Left cardiac atrium (tissue), 4 donors: ENCODE measurements around the gene SPOPL. TPM values are rescaled to one million over a fixed set of nuclear protein-coding genes. Genes with fewer than 3 reads are reported as not detected.
"Not testable (repeated sequence)": the region's sequence is repeated elsewhere in the genome, so short reads cannot be mapped to it uniquely, and the experiment has no call there.

Source experiments
- ATAC-seq, 2 donors: fragments of 200-7000 bp; cut with Tn5 transposase; one replicate each; pipeline ENCODE4 v1.9.1; 2020; ENCODE audit warnings: mild to moderate bottlenecking in 2 of 2, moderate library complexity in 2 of 2
- DNase-seq: peaks from one replicate; pipeline ENCODE4 v3.0.0-alpha.2; 2020
- intact Hi-C, 2 donors: fragments of 100-400 bp; cut with DNase I; formaldehyde crosslinking; loops; one replicate each; pipeline versions ENCODE4 v1.14.1 to v1.15.1; 2022 to 2023
- total RNA-seq, 2 donors: library from RNA; stranded (reverse); fragmentation: NEBNext Ultra II Directional; extraction: Animal tissue kit (Norgen Biotek cat#: 25700); gene quantifications; one replicate each; pipeline ENCODE4 v1.2.1, GENCODE V29; 2021
- donor health status: DM: no; HTN: yes; CAD: no.
- donor health status: DM: no; HTN: yes; CAD: no; lungs with severe emphysema.
- donor health status: DM: yes; HTN: yes; CAD: no.
- donor health status: Dilated cardiomyopathy.

Gene SPOPL
- total RNA-seq, 2 donors from 2014 or later: 14.8 to 17.3 TPM

DNA sequence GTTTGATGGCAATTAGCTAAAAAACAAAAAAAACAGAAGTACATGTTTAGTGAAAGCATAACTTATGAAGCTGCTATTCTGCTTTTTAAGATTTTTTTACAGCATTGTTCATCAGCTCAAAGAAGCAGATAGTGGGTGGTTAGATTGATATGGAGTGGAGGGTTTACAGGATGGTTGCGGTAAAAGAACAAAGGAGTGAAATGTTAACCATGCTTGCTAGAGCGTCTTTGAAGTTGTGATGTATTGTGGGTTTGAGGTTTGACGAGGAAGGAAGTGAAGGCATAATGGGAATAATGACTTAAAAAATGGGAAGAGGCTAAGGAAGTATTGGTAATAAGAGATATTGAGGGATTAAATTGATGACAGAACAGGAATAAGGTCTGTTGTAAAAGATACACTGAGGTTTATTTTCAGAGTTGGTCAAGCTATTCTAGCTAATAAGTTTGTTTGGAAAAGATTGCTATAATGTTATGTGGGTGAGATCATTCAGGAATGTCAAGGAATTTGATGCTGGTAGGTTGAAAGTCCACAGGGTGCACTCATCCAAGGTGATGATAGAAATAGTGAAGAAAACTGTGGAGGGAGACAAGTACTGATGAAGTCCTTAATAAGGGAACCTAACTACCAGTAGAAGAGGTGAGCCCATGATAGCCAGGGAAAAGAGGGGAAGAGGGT is 14.6 kb downstream of the SPOPL start:
- intact Hi-C loops: no loop called here
- ATAC-seq (peak in 1 of 2 donors; percentile 79), DNase-seq (no peak)

GRCh38 chr2:138518860-138519259 is 17.3 kb downstream of the SPOPL start:
- DNase-seq: no peak
- intact Hi-C loops: no loop called here
- ATAC-seq: no peak

DNA sequence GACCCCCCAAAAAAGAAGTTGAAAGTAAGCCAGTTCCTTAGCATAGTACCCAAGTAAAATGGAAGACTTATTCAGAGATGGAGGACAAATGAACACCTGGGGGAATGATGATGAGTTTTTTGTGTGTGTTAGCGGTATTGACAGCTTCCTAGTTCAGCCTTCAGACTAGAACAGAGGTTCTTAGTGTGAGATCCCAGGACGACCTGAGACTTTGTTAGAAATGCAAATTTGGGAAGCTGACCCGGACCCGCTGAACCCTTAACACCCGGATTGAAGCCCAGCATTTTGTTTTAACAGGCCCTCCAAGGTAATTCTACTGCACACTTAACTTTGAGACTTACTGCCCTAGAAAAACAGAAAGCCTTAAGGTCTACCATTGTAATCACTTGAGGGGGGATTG is 20.3 kb downstream of the SPOPL start:
- intact Hi-C loops: no loop called here
- no peak for DNase-seq
- ATAC-seq: no peak

GRCh38 chr2:138522556-138522955 is 21.0 kb downstream of the SPOPL start:
- ATAC-seq (no peak), DNase-seq (no peak)
- intact Hi-C loops: no loop called here

- ATAC-seq, DNase-seq, intact Hi-C loops: not testable (repeated sequence)
Measured at GRCh38 chr2:138523018-138523672, 21.6 kb downstream of the SPOPL start.

DNA sequence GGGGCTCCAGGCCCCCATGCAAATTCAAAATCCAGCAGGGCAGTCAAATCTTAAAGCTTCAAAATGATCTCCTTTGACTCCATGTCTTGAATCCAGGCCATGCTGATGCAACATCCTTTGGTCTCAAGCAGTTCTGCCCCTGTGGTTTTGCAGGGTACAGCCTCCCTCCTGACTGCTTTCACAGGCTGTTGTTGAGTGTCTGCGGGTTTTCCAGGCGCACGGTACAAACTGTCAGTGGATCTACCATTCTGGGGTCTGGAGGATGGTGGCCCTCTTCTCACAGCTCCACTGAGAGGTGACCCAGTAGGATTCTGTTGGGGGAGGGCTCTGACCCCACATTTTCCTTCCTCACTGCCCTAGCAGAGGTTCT is 22.1 kb downstream of the SPOPL start:
- ATAC-seq, intact Hi-C loops, DNase-seq: not testable (repeated sequence)

DNA sequence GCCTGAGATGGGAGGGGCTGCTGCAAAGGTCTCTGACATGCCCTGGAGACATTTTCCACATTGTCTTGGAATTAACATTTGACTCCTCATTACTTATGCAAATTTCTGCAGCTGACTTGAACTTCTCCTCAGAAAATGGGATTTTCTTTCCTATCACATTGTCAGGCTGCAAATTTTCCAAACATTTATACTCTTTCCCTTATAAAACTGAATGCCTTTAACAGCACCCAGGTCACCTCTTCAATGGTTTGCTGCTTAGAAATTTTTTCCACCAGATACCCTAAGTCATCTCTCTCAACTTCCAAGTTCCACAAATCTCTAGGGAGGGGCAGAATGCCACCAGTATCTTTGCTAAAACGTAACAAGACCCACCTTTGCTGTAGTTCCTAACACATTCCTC is 22.8 kb downstream of the SPOPL start:
- ATAC-seq, DNase-seq, intact Hi-C loops: not testable (repeated sequence)

- no peak for DNase-seq
- intact Hi-C loops: no loop called here
- ATAC-seq: peak in 1 of 2 donors; percentile 30
Measured at GRCh38 chr2:138531913-138532312, 30.3 kb downstream of the SPOPL start.

DNA sequence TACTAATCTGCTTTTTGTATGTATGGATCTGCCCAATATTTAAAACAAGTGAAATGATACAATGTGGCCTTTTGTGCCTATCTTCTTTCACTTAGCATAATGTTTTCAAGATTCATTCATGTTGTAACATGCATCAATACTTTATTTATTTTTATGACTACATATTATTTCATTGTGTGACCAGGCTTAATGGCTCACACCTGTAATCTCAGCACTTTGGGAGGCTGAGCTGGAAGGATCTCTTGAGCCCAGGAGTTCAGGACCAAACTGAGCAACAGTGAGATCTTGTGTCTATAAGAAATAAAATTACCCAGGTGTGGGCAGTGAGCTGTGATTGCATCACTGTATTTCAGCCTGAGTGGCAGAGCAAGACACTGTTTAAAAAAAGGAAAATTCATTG is 33.2 kb downstream of the SPOPL start:
- no peak for ATAC-seq
- intact Hi-C loops: no loop called here
- DNase-seq: no peak

- DNase-seq (no peak), ATAC-seq (peak in 1 of 2 donors; percentile 16)
- intact Hi-C loops: no loop called here
Measured at GRCh38 chr2:138536302-138536701, 34.7 kb downstream of the SPOPL start.

GRCh38 chr2:138536740-138537139 is 35.2 kb downstream of the SPOPL start:
- ATAC-seq: no peak
- no peak for DNase-seq
- intact Hi-C loops: no loop called here

DNA sequence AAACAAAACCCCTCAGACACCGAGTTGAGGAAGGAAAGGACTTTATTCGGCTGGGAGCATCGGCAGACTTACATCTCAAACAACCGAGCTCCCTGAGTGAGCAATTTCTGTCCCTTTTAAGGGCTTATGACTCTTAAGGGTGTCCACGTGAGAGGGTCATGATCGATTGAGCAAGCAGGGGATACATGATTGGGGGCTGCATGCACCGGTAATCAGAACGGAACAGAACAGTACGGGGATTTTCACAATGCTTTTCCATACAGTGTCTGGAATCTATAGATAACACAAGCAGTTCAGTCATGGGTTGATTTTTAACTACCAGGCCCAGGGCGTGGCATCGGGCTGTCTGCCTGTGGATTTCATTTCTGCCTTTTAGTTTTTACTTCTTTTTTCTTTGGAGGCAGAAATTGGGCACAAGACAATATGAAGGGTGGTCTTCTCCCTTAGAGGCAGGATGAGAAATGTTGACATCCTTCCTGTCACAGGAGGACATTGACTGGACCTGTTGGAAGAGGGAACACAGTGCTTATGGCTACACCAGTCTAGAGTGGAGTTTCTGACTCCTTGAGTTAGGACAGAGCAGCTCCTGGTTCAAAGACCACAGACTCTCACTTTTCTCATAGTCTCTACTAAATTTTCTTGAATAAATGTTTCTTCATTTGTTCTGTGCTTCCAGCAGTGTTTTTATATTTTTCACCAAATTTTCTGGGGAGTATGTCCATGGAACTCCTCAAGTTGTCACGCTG is 35.8 kb downstream of the SPOPL start:
- ATAC-seq: no peak
- intact Hi-C loops: no loop called here
- DNase-seq: no peak

DNA sequence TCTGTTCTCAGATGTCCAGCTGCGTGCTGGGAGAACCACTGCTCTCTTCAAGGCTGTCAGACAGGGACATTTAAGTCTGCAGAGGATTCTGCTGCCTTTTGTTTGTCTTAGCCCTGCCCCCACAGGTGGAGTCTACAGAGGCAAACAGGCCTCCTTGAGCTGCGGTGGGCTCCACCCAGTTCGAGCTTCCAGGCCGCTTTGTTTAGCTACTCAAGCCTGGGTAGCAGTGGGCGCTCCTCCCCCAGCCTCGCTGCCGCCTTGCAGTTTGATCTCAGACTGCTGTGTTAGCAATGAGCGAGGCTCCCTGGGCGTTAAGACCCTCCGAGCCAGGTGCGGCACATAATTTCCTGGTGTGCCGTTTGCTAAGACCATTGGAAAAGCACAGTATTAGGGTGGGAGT is 42.6 kb downstream of the SPOPL start:
- ATAC-seq, intact Hi-C loops, DNase-seq: not testable (repeated sequence)

GRCh38 chr2:138548796-138549195 is 47.2 kb downstream of the SPOPL start:
- ATAC-seq: no peak
- no peak for DNase-seq
- intact Hi-C loops: no loop called here

DNA sequence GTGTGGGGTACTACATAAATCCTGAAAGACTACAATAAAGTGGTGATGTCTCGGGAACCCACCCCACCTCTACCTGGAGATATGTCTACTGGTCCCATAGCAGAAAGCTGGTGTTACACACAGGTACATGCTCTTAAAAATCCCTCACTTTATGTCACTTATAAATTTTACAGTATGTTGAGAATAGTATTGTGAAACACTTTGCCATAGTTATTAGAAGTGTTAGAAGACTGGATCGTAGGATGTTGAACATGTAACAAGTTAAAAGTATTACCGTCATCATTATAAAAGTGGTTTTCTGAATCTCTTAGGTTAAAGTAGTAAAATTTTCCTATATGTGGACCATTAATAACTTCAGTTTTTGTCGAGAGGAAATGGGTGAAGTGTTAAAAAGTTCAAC is 48.6 kb downstream of the SPOPL start:
- intact Hi-C loops: no loop called here
- no peak for DNase-seq
- no peak for ATAC-seq

DNA sequence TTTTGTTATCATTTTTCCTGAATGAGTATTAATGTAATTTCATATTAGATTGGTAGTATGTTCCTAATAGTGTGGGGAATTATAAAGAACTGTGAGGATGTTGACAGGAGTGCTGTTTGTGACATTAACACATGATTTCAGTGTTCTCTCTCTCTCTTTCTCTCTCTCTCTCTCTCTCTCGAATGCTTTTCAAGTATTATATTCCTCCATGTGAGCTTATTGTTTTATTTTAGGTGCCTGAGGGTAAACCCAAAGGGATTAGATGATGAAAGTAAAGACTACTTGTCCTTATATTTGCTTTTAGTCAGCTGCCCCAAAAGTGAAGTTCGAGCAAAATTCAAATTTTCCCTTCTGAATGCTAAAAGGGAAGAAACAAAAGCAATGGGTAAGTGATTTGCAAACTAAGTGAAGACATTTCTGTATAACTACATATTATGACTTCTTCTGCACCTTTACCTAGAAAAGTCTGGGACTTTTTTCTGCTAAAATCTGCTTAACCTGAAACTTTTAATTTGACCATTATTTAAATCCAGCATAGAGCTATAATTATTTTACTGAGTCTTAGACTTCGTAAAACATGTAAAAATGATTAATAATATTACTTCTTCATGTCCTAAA is 49.2 kb downstream of the SPOPL start:
- intact Hi-C loops: no loop called here
- DNase-seq (no peak), ATAC-seq (no peak)

GRCh38 chr2:138554123-138554522 is 52.6 kb downstream of the SPOPL start:
- ATAC-seq (no peak), DNase-seq (no peak)
- intact Hi-C loops: no loop called here

DNA sequence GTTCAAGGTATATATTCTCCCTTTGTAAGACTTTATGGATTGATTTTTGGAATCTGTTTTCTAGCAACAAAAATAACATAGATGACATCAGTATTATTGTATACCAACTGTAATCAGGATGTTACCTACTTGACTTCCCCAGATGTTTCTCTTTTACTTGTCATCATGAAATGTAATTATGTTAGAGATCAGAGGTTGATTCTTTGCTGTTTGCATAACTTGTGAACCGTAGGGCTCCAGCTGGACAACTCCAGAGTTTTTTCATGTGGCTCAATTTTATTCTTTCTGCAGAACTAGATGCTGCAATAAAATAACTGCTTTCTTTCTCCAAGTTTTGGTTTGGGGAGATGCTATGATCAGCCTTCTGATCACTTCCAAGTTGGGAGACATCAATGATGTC is 58.1 kb downstream of the SPOPL start:
- ATAC-seq: no peak
- no peak for DNase-seq

DNA sequence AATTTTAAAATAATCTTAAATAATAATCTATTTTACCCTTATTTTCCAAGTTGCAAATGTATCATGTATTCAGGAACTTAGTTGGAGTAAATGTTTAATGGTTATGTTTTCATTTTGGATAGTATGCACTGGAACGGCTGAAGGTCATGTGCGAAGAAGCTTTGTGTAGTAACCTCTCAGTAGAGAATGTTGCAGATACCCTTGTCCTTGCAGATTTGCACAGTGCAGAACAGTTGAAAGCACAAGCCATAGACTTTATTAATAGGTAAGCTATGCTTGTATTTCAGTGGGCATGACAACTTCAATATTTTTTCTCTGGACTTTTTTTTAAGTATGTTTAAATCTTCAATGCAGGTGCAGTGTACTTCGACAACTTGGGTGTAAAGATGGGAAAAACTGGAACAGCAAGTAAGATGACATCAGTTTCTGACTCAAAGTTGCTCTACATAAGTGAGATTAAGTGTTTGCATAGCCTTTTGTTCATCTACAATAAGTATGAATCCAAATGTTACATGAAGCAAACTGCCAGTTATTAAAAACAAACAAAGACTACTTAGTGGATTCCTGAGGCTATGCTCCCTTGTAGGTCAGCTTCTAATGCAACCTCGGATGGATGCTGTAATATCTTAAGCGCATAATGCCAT is 63.1 kb downstream of the SPOPL start:
- intact Hi-C loops: no loop called here
- ATAC-seq (no peak), DNase-seq (no peak)

More for the DNA sequence above, 58.1 kb downstream of the SPOPL start:
- intact Hi-C loops: no loop called here

- DNase-seq (no peak), ATAC-seq (no peak)
- intact Hi-C loops: no loop called here
Measured at GRCh38 chr2:138565230-138565598, 63.6 kb downstream of the SPOPL start.
